SU-DHL-6 (cell line): ENCODE data around the gene SEC24B.

ENCODE experiments used
- H2AFZ ChIP-seq: fragments of 200-600 bp; sonication (generic); 2 replicates; pipeline ENCODE4 v1.6.1; 2014; ENCODE audit warnings: low read depth, mild to moderate bottlenecking, moderate library complexity, mixed read lengths, antibody characterized with exemption, low read length; ENCODE audit not compliant: severe bottlenecking
- H3F3A ChIP-seq: fragments of 200-600 bp; shearing (Covaris generic); 2 replicates; pipeline ENCODE4 v1.6.0; 2016; ENCODE audit warnings: antibody characterized with exemption, mild to moderate bottlenecking; ENCODE audit not compliant: insufficient read depth
- H3K27ac ChIP-seq: fragments of 200-600 bp; sonication (generic); 2 replicates; pipeline ENCODE4 v1.5.1; 2016; ENCODE audit warnings: low read depth, mild to moderate bottlenecking, low read length, moderate library complexity, mixed read lengths
- H3K27me3 ChIP-seq: fragments of 200-600 bp; sonication (generic), shearing (Covaris generic); 2 replicates; pipeline ENCODE4 v1.6.0; 2014; ENCODE audit warnings: mild to moderate bottlenecking, low read length
- H3K36me3 ChIP-seq: fragments of 200-600 bp; sonication (generic); 2 replicates; pipeline ENCODE4 v1.6.1; 2014; ENCODE audit warnings: mild to moderate bottlenecking, low read length, mixed read lengths
- H3K4me2 ChIP-seq: fragments of 300-600, 200-600 bp; shearing (Covaris generic), sonication (generic); 2 replicates; pipeline ENCODE4 v1.6.0; 2014; ENCODE audit warnings: low read length, low read depth, mild to moderate bottlenecking; ENCODE audit not compliant: poor library complexity, severe bottlenecking
- H3K4me3 ChIP-seq: fragments of 200-600 bp; sonication (generic); 2 replicates; pipeline ENCODE4 v1.5.1; 2014; ENCODE audit warnings: antibody characterized with exemption, low read length, mild to moderate bottlenecking, mixed read lengths; ENCODE audit not compliant: insufficient read depth, poor library complexity, severe bottlenecking
- H3K79me2 ChIP-seq: fragments of 200-600 bp; sonication (generic); 2 replicates; pipeline ENCODE4 v1.6.1; 2014; ENCODE audit warnings: mild to moderate bottlenecking, low read length, moderate library complexity; ENCODE audit not compliant: insufficient read depth
- H3K9ac ChIP-seq: fragments of 200-600 bp; sonication (generic); 2 replicates; pipeline ENCODE4 v1.7.0; 2014; ENCODE audit warnings: mild to moderate bottlenecking, low read length
- H3K9me2 ChIP-seq: fragments of 200-600 bp; sonication (generic); replicated peaks from 2 replicates; pipeline ENCODE4 v1.6.1; 2014; ENCODE audit warnings: low read length; ENCODE audit not compliant: insufficient read depth
- H3K9me3 ChIP-seq: fragments of 200-600 bp; sonication (generic); 2 replicates; pipeline ENCODE4 v1.6.1; 2014; ENCODE audit warnings: low read length, mixed read lengths; ENCODE audit not compliant: insufficient read depth
- H4K20me1 ChIP-seq: fragments of 200-600 bp; sonication (generic); 2 replicates; pipeline ENCODE4 v1.6.1; 2014; ENCODE audit warnings: low read depth, mild to moderate bottlenecking, antibody characterized with exemption, low read length, moderate library complexity, mixed read lengths
- CTCF ChIP-seq: fragments of 200-600 bp; sonication (generic); IDR thresholded peaks from one replicate; pipeline ENCODE4 v1.5.1; 2017; ENCODE audit warnings: antibody characterized with exemption, mild to moderate bottlenecking, low read length, moderate library complexity; ENCODE audit not compliant: insufficient read depth, poor library complexity, severe bottlenecking
- EZH2phosphoT487 ChIP-seq: fragments of 200-600 bp; sonication (generic), shearing (Covaris generic); conservative IDR thresholded peaks from 2 replicates; pipeline ENCODE4 v1.6.1; 2018; ENCODE audit warnings: mild to moderate bottlenecking, antibody characterized with exemption, low read length, moderate library complexity, mixed read lengths

Gene SEC24B

GRCh38 chr4:109494563-109494962 is 60.9 kb downstream of the SEC24B start:
- H4K20me1 ChIP-seq, result no peaks in the 10 kb centered on the region
- H3K9me2 ChIP-seq, result no peaks in the 10 kb centered on the region
- no peaks in the 10 kb centered on the region for H3K9me3 ChIP-seq
- H3K27me3 ChIP-seq, result no peaks in the 10 kb centered on the region
- no peak overlapping the region for H3K9ac ChIP-seq
- no peaks in the 10 kb centered on the region for H3K79me2 ChIP-seq
- no peaks in the 10 kb centered on the region for H3K36me3 ChIP-seq
- H2AFZ ChIP-seq, result no peak overlapping the region
- no peak for TF ChIP-seq EZH2phosphoT487
- H3K27ac ChIP-seq, result no peak overlapping the region
- H3F3A ChIP-seq, result no peaks in the 10 kb centered on the region
- no peak overlapping the region for H3K4me2 ChIP-seq
- no peak overlapping the region for H3K4me3 ChIP-seq

GRCh38 chr4:109495514-109495913 is 61.9 kb downstream of the SEC24B start:
- Histone ChIP-seq H3K4me2 (no peak overlapping the region), H3K27me3 (no peaks in the 10 kb centered on the region), H3F3A (no peaks in the 10 kb centered on the region), H2AFZ (no peak overlapping the region), H3K27ac (no peak overlapping the region), H3K9ac (no peak overlapping the region), H3K79me2 (no peaks in the 10 kb centered on the region), H3K4me3 (no peak overlapping the region), H4K20me1 (no peaks in the 10 kb centered on the region), H3K36me3 (no peaks in the 10 kb centered on the region), H3K9me2 (no peaks in the 10 kb centered on the region), H3K9me3 (no peaks in the 10 kb centered on the region)
- no peak for TF ChIP-seq EZH2phosphoT487
- no peak for TF ChIP-seq CTCF

- Histone ChIP-seq H3K9ac (no peak overlapping the region), H3K4me2 (no peak overlapping the region), H3F3A (no peaks in the 10 kb centered on the region), H3K27ac (no peak overlapping the region), H3K27me3 (no peaks in the 10 kb centered on the region), H2AFZ (no peak overlapping the region), H3K36me3 (no peaks in the 10 kb centered on the region), H3K4me3 (no peak overlapping the region), H3K79me2 (no peaks in the 10 kb centered on the region), H3K9me2 (no peaks in the 10 kb centered on the region), H4K20me1 (no peaks in the 10 kb centered on the region), H3K9me3 (no peaks in the 10 kb centered on the region)
- TF ChIP-seq EZH2phosphoT487 (no peak), CTCF (no peak)
These were observed 63.3 kb downstream of the SEC24B start for GRCh38 chr4:109496875-109497274.

GRCh38 chr4:109497511-109497910 is 63.9 kb downstream of the SEC24B start:
- H3K79me2 ChIP-seq, result no peaks in the 10 kb centered on the region
- H3F3A ChIP-seq, result no peaks in the 10 kb centered on the region
- H3K36me3 ChIP-seq, result no peaks in the 10 kb centered on the region
- no peak overlapping the region for H3K27ac ChIP-seq
- H3K4me3 ChIP-seq, result no peak overlapping the region
- no peaks in the 10 kb centered on the region for H4K20me1 ChIP-seq
- TF ChIP-seq EZH2phosphoT487, result no peak
- no peak for TF ChIP-seq CTCF
- H3K9me2 ChIP-seq, result no peaks in the 10 kb centered on the region
- no peak overlapping the region for H2AFZ ChIP-seq
- H3K9ac ChIP-seq, result no peak overlapping the region
- H3K9me3 ChIP-seq, result no peaks in the 10 kb centered on the region
- no peaks in the 10 kb centered on the region for H3K27me3 ChIP-seq
- H3K4me2 ChIP-seq, result no peak overlapping the region
